WTC11 (cell line): ENCODE results near the gene CALN1.

Experiments used
- ATF6 ChIP-seq: sonication (generic); formaldehyde crosslinking; IDR thresholded peaks from 2 replicates; pipeline ENCODE4 v1.8.1; 2023; ENCODE audit warnings: mild to moderate bottlenecking, missing genetic modification reagents
- CTCF ChIP-seq: fragments of 200-600 bp; IDR thresholded peaks from 2 replicates; pipeline ENCODE4 v1.8.0; 2022; ENCODE audit warnings: antibody characterized with exemption
- FOXK1 ChIP-seq: sonication (generic); formaldehyde crosslinking; IDR thresholded peaks from 2 replicates; pipeline ENCODE4 v1.8.0; 2022; ENCODE audit warnings: mild to moderate bottlenecking, moderate library complexity, missing genetic modification reagents
- GABPB1 ChIP-seq: sonication (generic); formaldehyde crosslinking; IDR thresholded peaks from 2 replicates; pipeline ENCODE4 v1.8.1; 2023; ENCODE audit warnings: mild to moderate bottlenecking, missing genetic modification reagents
- MXD4 ChIP-seq: fragments of 250-450 bp; sonication (Bioruptor Pico); IDR thresholded peaks from 2 replicates; pipeline ENCODE4 v1.8.0; 2021; ENCODE audit warnings: mild to moderate bottlenecking, moderate library complexity, borderline replicate concordance
- NFYB ChIP-seq: sonication (generic); formaldehyde crosslinking; conservative IDR thresholded peaks from 2 replicates; pipeline ENCODE4 v1.8.0; 2022; ENCODE audit warnings: low read depth, missing genetic modification reagents
- NR3C1 ChIP-seq: sonication (generic); formaldehyde crosslinking; conservative IDR thresholded peaks from 2 replicates; pipeline ENCODE4 v1.8.1; 2023; ENCODE audit warnings: low read depth, mild to moderate bottlenecking, missing genetic modification reagents
- PRDM15 ChIP-seq: sonication (generic); formaldehyde crosslinking; IDR thresholded peaks from 2 replicates; pipeline ENCODE4 v1.8.0; 2022; ENCODE audit warnings: missing genetic modification reagents
- SMAD3 ChIP-seq: sonication (generic); formaldehyde crosslinking; IDR thresholded peaks from 2 replicates; pipeline ENCODE4 v1.8.0; 2022; ENCODE audit warnings: missing genetic modification reagents, mild to moderate bottlenecking, borderline replicate concordance
- ZBTB43 ChIP-seq: sonication (generic); formaldehyde crosslinking; IDR thresholded peaks from 2 replicates; pipeline ENCODE4 v1.8.1; 2023; ENCODE audit warnings: mild to moderate bottlenecking, missing genetic modification reagents
- ZNF512 ChIP-seq: sonication (generic); formaldehyde crosslinking; IDR thresholded peaks from 2 replicates; pipeline ENCODE4 v1.8.1; 2022; ENCODE audit warnings: missing genetic modification reagents, borderline replicate concordance

- TF ChIP-seq NFYB (CRISPR knock-in tag) (no peak), FOXK1 (CRISPR knock-in tag) (no peak), GABPB1 (no peak), MXD4 (CRISPR knock-in tag) (no peak), CTCF (no peak), ZBTB43 (no peak), NR3C1 (CRISPR knock-in tag) (no peak), PRDM15 (CRISPR knock-in tag) (no peak), ATF6 (CRISPR knock-in tag) (no peak), SMAD3 (no peak), ZNF512 (no peak)
These were observed 470.0 kb downstream of the CALN1 start for GRCh38 chr7:71942115-71942514.
